B cell (primary cell): Measurements from ENCODE around the gene SNAP47.

Source experiments
- CTCF ChIP-seq: fragments of 200-600 bp; IDR thresholded peaks from one replicate; pipeline ENCODE4 v1.8.0; 2022; ENCODE audit warnings: antibody characterized with exemption, mild to moderate bottlenecking
- EZH2 ChIP-seq: IDR thresholded peaks from 2 replicates; pipeline ENCODE4 v1.6.1; 2012; ENCODE audit warnings: borderline replicate concordance, low read depth, mild to moderate bottlenecking, moderate library complexity, low read length; ENCODE audit not compliant: insufficient read depth, poor library complexity, severe bottlenecking

- no peak for TF ChIP-seq CTCF
- no peak for TF ChIP-seq EZH2
Observed at GRCh38 chr1:227712648-227713047, 22.6 kb upstream of the SNAP47 start.
